Fibroblast of lung (primary cell): ENCODE measurements around the gene PIR. TPM values are rescaled to one million over a fixed set of nuclear protein-coding genes. Genes with fewer than 3 reads are reported as not detected.

Experiments used
- DNase-seq, 2 donors: peaks; one replicate each; pipeline versions ENCODE4 v3.0.0 to v3.0.0-alpha.2; 2010; ENCODE audit warnings: low read depth in 2 of 2
- H2AFZ ChIP-seq: 2 replicates; pipeline ENCODE4 v1.5.1; 2012; ENCODE audit warnings: low read length, control low read depth, inconsistent platforms
- H3K27ac ChIP-seq: 2 replicates; pipeline ENCODE4 v1.5.1; 2011; ENCODE audit warnings: low read length, control low read depth; ENCODE audit not compliant: insufficient read depth
- H3K27me3 ChIP-seq: 2 replicates; pipeline ENCODE4 v1.5.1; 2011; ENCODE audit warnings: mild to moderate bottlenecking, low read length; ENCODE audit not compliant: control insufficient read depth, insufficient read depth
- H3K36me3 ChIP-seq: 2 replicates; pipeline ENCODE4 v1.5.1; 2011; ENCODE audit warnings: low read length; ENCODE audit not compliant: control insufficient read depth, insufficient read depth
- H3K4me1 ChIP-seq: 2 replicates; pipeline ENCODE4 v1.5.1; 2011; ENCODE audit warnings: low read length; ENCODE audit not compliant: control insufficient read depth, insufficient read depth; ENCODE audit errors: extremely low read depth
- H3K4me2 ChIP-seq: 2 replicates; pipeline ENCODE4 v1.5.1; 2011; ENCODE audit warnings: low read length, control low read depth; ENCODE audit not compliant: insufficient read depth; ENCODE audit errors: extremely low read depth
- H3K4me3 ChIP-seq, 4 experiments: fragments of 200-600 bp in 1 of 4; sonication (generic) in 1 of 4; replicated peaks in 1 of 4; 2 replicates each; pipeline ENCODE4 v1.5.1; 2011 to 2016; ENCODE audit warnings: low read length in 4 of 4, low read depth in 3 of 4, mild to moderate bottlenecking in 3 of 4, control low read depth in 2 of 4, inconsistent platforms in 1 of 4, mixed read lengths in 1 of 4; ENCODE audit not compliant: insufficient read depth in 1 of 4; ENCODE audit errors: control extremely low read depth in 1 of 4
- H3K79me2 ChIP-seq: 2 replicates; pipeline ENCODE4 v1.5.1; 2012; ENCODE audit warnings: mild to moderate bottlenecking, low read length, inconsistent platforms; ENCODE audit not compliant: control insufficient read depth, insufficient read depth
- H3K9ac ChIP-seq: 2 replicates; pipeline ENCODE4 v1.5.1; 2011; ENCODE audit warnings: mild to moderate bottlenecking, low read length, control low read depth; ENCODE audit not compliant: insufficient read depth
- H3K9me3 ChIP-seq: 2 replicates; pipeline ENCODE4 v1.5.1; 2012; ENCODE audit warnings: low read depth, low read length; ENCODE audit not compliant: control insufficient read depth, insufficient read depth
- H4K20me1 ChIP-seq: 2 replicates; pipeline ENCODE4 v1.5.1; 2011; ENCODE audit warnings: low read length; ENCODE audit not compliant: control insufficient read depth, insufficient read depth; ENCODE audit errors: extremely low read depth
- CTCF ChIP-seq, 2 donors: IDR thresholded peaks in 1 of 2; conservative IDR thresholded peaks in 1 of 2; 1 replicate in 1 of 2; 2 replicates in 1 of 2; pipeline ENCODE4 v1.5.1; 2011 to 2012; ENCODE audit warnings: low read length in 2 of 2, control low read depth in 1 of 2, inconsistent platforms in 1 of 2, low read depth in 1 of 2, mild to moderate bottlenecking in 1 of 2
- EZH2 ChIP-seq: IDR thresholded peaks from 2 replicates; pipeline ENCODE4 v1.5.1; 2012; ENCODE audit warnings: low read length, control low read depth, mild to moderate bottlenecking; ENCODE audit errors: missing control alignments
- polyA plus RNA-seq, 2 donors: library from polyadenylated mRNA; depleted of rRNA in 1 of 2; stranded (reverse) in 1 of 2; unstranded in 1 of 2; fragments of >200 nt; gene quantifications; 2 replicates each; pipeline ENCODE4 v1.2.1, GENCODE V29; 2011 to 2012; ENCODE audit warnings: missing spikeins in 1 of 2
- total RNA-seq: library from RNA; depleted of rRNA; stranded (reverse); fragments of >200 nt; gene quantifications from 2 replicates; pipeline ENCODE4 v1.2.1, GENCODE V29; 2014

The PIR gene
- total and polyA plus RNA-seq, 2 donors (not counting 1 experiment from before 2014, with no cell fraction given) = 17.0 to 19.9 TPM

- Histone ChIP-seq H3K27ac (no peak overlapping the region), H3K36me3 (no peaks in the 10 kb centered on the region), H3K9me3 (no peaks in the 10 kb centered on the region), H3K4me3 (no peak overlapping the region), H3K4me2 (no peak overlapping the region), H3K79me2 (no peaks in the 10 kb centered on the region), H4K20me1 (no peaks in the 10 kb centered on the region), H3K27me3 (no peaks in the 10 kb centered on the region), H3K9ac (no peak overlapping the region), H2AFZ (no peak overlapping the region), H3K4me1 (peaks cover 2% of the 10 kb centered on the region)
- TF ChIP-seq EZH2 (no peak), CTCF (conservative IDR thresholded peaks at IDR 0.05 in 1 of 2, IDR thresholded peaks at IDR 0.05 in 1 of 2; ENCODE audit: low read depth in 1 of 2, low read length in 2 of 2) (no peak)
- DNase-seq = no peak
These were observed 93.2 kb downstream of the PIR start for GRCh38 chrX:15399962-15400391.

- Histone ChIP-seq H4K20me1 (no peaks in the 10 kb centered on the region), H2AFZ (no peak overlapping the region), H3K9ac (no peak overlapping the region), H3K9me3 (no peaks in the 10 kb centered on the region), H3K79me2 (no peaks in the 10 kb centered on the region), H3K4me2 (no peak overlapping the region), H3K27me3 (no peaks in the 10 kb centered on the region), H3K36me3 (no peaks in the 10 kb centered on the region), H3K4me3 (no peak overlapping the region), H3K27ac (no peak overlapping the region), H3K4me1 (no peaks in the 10 kb centered on the region)
- DNase-seq = no peak
- TF ChIP-seq CTCF (conservative IDR thresholded peaks at IDR 0.05 in 1 of 2, IDR thresholded peaks at IDR 0.05 in 1 of 2; ENCODE audit: low read depth in 1 of 2, low read length in 2 of 2) = no peak
- TF ChIP-seq EZH2 = no peak
These were observed 94.3 kb downstream of the PIR start for GRCh38 chrX:15398874-15399273.

GRCh38 chrX:15395789-15396188 is 97.3 kb downstream of the PIR start:
- no peaks in the 10 kb centered on the region for H3K4me1 ChIP-seq
- H3K79me2 ChIP-seq = no peaks in the 10 kb centered on the region
- DNase-seq = no peak
- no peak for TF ChIP-seq EZH2
- no peak for TF ChIP-seq CTCF (conservative IDR thresholded peaks at IDR 0.05 in 1 of 2, IDR thresholded peaks at IDR 0.05 in 1 of 2; ENCODE audit: low read depth in 1 of 2, low read length in 2 of 2)
- no peak overlapping the region for H3K27ac ChIP-seq
- no peaks in the 10 kb centered on the region for H3K27me3 ChIP-seq
- H3K4me3 ChIP-seq = no peak overlapping the region
- no peak overlapping the region for H3K9ac ChIP-seq
- H2AFZ ChIP-seq = no peak overlapping the region
- no peak overlapping the region for H3K4me2 ChIP-seq
- no peaks in the 10 kb centered on the region for H3K36me3 ChIP-seq
- H3K9me3 ChIP-seq = no peaks in the 10 kb centered on the region
- H4K20me1 ChIP-seq = no peaks in the 10 kb centered on the region
